AG09319 (cell line): ENCODE results near the gene IGSF21.

Source experiments
- DNase-seq: peaks from one replicate; pipeline ENCODE4 v3.0.0-alpha.2; 2010; ENCODE audit warnings: low read depth; ENCODE audit errors: extremely low read depth
- CTCF ChIP-seq: IDR thresholded peaks from 2 replicates; pipeline ENCODE4 v1.5.1; 2011; ENCODE audit warnings: low read depth, mild to moderate bottlenecking, inconsistent platforms, low read length, moderate library complexity

The IGSF21 gene

GRCh38 chr1:18145851-18146618 lies 38.4 kb downstream of the IGSF21 start:
- no peak for DNase-seq
- TF ChIP-seq CTCF: no peak

- no peak for DNase-seq
- TF ChIP-seq CTCF: no peak
Measured at GRCh38 chr1:18146886-18147285, 39.3 kb downstream of the IGSF21 start.

DNA sequence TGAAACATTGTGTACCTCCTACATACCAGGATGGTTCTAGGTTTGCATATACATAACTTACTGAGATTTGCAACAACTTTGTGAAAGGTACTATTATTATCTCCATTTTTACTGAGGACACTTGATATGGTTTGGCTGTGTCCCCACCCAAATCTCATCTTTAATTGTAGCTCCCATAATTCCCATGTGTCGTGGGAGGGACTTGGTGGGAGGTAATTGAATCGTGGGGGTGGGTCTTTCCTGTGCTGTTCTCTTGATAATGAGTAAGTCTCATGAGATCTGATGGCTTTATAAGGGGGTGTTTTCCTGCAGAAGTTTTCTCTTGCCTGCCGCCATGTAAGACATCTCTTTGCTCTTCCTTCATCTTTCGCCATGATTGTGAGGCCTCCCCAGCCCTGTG lies 40.1 kb downstream of the IGSF21 start:
- no peak for TF ChIP-seq CTCF
- DNase-seq: no peak

DNA sequence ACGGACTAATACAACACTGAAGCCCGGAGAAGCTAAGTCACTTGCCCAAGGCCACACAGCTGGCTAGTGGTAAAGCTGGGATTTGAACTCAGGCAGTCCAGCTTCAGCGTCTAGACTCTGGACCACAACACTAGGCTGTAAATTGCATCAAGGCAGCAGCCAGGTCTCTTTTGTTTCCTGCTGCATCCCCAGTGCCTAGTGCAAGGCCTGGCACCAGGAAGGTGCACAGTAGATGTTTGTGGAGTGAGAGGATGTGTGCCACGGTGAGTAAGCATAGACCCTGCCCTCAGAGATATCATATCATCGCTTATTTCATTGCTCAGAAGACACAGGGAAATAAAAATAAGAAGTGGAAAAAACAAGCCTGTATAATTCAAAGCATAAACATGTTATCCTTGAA lies 40.9 kb downstream of the IGSF21 start:
- TF ChIP-seq CTCF: no peak
- DNase-seq: no peak

DNA sequence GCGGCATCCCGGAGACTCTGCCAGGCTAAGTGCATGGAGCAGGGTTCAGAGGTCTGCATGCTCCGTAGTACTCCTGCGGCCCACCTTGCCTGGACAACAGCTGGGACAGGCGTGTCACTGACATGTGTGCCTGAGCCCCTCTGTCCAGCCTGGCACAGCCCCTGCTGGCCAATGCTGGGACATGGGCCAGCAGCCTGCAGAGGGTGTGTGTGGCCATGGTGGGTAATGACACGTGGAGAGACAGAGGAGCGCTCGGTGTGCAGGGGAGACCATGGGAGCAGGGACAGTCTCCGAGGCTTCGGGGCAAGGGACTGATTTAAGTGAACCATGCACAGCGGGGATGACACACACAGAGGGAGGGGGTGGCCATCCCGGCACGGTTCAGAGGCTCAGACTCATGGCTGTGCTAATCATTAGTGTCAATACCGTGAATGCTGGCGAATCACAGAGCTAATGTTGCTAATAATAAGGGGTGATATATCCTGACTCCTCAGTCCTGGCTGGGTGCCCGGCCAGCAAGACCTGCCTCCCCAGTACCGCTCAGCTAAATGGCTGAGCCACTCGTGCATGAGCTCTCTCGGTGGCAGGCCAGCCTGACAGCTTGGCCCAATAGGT lies 41.5 kb downstream of the IGSF21 start:
- DNase-seq: no peak

DNA sequence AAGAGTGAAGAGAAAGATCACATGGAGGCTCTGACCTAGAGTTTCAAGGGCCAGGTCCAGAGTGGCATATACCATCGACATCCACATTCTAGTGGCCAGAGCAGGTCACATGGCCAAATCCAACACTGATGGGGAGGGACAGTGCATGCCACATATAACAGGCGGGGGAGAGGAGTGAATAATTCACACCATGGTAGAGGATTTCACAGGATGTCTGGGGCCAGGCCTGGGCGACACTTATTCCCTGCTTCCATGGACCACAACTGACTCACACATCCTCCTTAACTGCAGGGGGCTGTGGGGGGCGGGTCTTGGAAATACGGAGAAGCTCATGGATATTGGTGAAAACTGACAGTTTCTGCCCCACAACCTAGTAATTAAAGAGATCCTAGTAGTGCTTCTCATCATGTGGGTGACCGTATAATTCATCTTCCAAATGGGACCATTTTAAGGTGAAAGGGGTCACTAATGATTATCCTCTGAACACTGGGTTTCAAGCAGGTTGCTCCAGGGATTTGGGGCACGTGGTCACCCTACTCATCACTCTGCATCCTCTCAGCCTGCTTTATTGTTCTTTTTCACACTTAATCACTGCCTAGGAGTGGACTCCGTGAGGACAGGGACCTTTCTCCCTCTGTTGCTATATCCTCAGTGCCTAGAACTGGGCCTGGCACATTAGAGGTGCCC lies 44.0 kb downstream of the IGSF21 start:
- TF ChIP-seq CTCF: no peak

More for the DNA sequence above, 41.5 kb downstream of the IGSF21 start:
- no peak for TF ChIP-seq CTCF

More for the DNA sequence above, 44.0 kb downstream of the IGSF21 start:
- no peak for DNase-seq
